H54 (cell line): Measurements from ENCODE around the gene LY86.

Source experiments
- DNase-seq: peaks from one replicate; pipeline ENCODE4 v3.0.0; 2011; ENCODE audit warnings: low spot score, mixed read lengths; ENCODE audit not compliant: insufficient read length
- FAIRE-seq: peaks from 3 replicates; lab custom pipeline; 2011; peaks lifted over from hg19 to GRCh38; lab: Jason Lieb, UNC
- POLR2A ChIP-seq: IDR thresholded peaks from 2 replicates; pipeline ENCODE4 v1.6.1; 2011; ENCODE audit warnings: low read depth, mild to moderate bottlenecking, low read length

LY86 gene

GRCh38 chr6:6588064-6588923 is at the start of gene LY86:
LY86 (plus strand) TSS chr6:6588720; CDS start chr6:6588735, 15 bp downstream.
- FAIRE-seq, result no peak
- no peak for TF ChIP-seq POLR2A
- no peak for DNase-seq

GRCh38 chr6:6539036-6539435 is 49.5 kb upstream of the LY86 start:
- DNase-seq, result no peak
- TF ChIP-seq POLR2A, result no peak
- no peak for FAIRE-seq

- DNase-seq (no peak), FAIRE-seq (no peak)
- TF ChIP-seq POLR2A, result no peak
Measured at GRCh38 chr6:6542357-6542756, 46.2 kb upstream of the LY86 start.

- no peak for DNase-seq
- no peak for TF ChIP-seq POLR2A
- FAIRE-seq, result no peak
Measured at GRCh38 chr6:6543181-6543879, 45.2 kb upstream of the LY86 start.

- FAIRE-seq (no peak), DNase-seq (no peak)
- TF ChIP-seq POLR2A, result no peak
Measured at GRCh38 chr6:6545616-6546317, 42.8 kb upstream of the LY86 start.

- DNase-seq (no peak), FAIRE-seq (no peak)
- no peak for TF ChIP-seq POLR2A
Measured at GRCh38 chr6:6546318-6547109, 42.0 kb upstream of the LY86 start.

GRCh38 chr6:6547110-6547879 is 41.2 kb upstream of the LY86 start:
- DNase-seq (peak; percentile 82), FAIRE-seq (peak; percentile 74)
- no peak for TF ChIP-seq POLR2A

- no peak for DNase-seq
- no peak for FAIRE-seq
- no peak for TF ChIP-seq POLR2A
Measured at GRCh38 chr6:6556161-6556737, 32.3 kb upstream of the LY86 start.

GRCh38 chr6:6556738-6557503 is 31.6 kb upstream of the LY86 start:
- FAIRE-seq (peak; percentile 50), DNase-seq (peak; percentile 53)
- TF ChIP-seq POLR2A, result no peak

- DNase-seq, result no peak
- FAIRE-seq, result no peak
Measured at GRCh38 chr6:6557504-6557839, 31.0 kb upstream of the LY86 start.

GRCh38 chr6:6557886-6558285 is 30.6 kb upstream of the LY86 start:
- FAIRE-seq (no peak), DNase-seq (no peak)
- TF ChIP-seq POLR2A, result no peak

More at GRCh38 chr6:6557504-6557839, 31.0 kb upstream of the LY86 start:
- no peak for TF ChIP-seq POLR2A
